ENCODE results near the gene ATP5F1E. TPM values are rescaled to one million over a fixed set of nuclear protein-coding genes. Genes with fewer than 3 reads are reported as not detected.

Gene ATP5F1E
- 53.5 TPM for total RNA-seq (ENCODE audit: unreplicated experiment)
- long read RNA-seq, transcript ATP5F1E-201 (3 exons, 3,665 nt) = major isoform, 369 of 370 reads
- long read RNA-seq, partial matches to known transcripts = 0 of 370 reads
- long read RNA-seq, other reads (novel, unspliced or antisense) = 1 of 370 reads

- peaks cover 16% of the 10 kb centered on the region for H3K4me1 Mint-ChIP-seq (ENCODE audit: low read depth, unreplicated experiment)
- H3K27ac Mint-ChIP-seq (ENCODE audit: unreplicated experiment) = peak within 1 kb of the TSS; percentile 93
- DNase-seq = peak; percentile 98
- H3K9me3 Mint-ChIP-seq (ENCODE audit: unreplicated experiment) = peaks cover 3% of the 10 kb centered on the region
- H3K4me3 Mint-ChIP-seq (ENCODE audit: unreplicated experiment) = peak within 1 kb of the TSS; percentile 94
- TF ChIP-seq, protein P1, sequence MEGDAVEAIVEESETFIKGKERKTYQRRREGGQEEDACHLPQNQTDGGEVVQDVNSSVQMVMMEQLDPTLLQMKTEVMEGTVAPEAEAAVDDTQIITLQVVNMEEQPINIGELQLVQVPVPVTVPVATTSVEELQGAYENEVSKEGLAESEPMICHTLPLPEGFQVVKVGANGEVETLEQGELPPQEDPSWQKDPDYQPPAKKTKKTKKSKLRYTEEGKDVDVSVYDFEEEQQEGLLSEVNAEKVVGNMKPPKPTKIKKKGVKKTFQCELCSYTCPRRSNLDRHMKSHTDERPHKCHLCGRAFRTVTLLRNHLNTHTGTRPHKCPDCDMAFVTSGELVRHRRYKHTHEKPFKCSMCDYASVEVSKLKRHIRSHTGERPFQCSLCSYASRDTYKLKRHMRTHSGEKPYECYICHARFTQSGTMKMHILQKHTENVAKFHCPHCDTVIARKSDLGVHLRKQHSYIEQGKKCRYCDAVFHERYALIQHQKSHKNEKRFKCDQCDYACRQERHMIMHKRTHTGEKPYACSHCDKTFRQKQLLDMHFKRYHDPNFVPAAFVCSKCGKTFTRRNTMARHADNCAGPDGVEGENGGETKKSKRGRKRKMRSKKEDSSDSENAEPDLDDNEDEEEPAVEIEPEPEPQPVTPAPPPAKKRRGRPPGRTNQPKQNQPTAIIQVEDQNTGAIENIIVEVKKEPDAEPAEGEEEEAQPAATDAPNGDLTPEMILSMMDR (IDR thresholded peaks at IDR 0.05; ENCODE audit: partially characterized antibody, unreplicated experiment) = no peak
- H3K36me3 Mint-ChIP-seq (ENCODE audit: unreplicated experiment) = peaks cover 5% of the 10 kb centered on the region
- H3K27me3 Mint-ChIP-seq (ENCODE audit: unreplicated experiment) = no peaks in the 10 kb centered on the region
Observed at GRCh38 chr20:59032023-59032712, at the start of gene ATP5F1E. Gene ATP5F1E (minus strand): TSS chr20:59032335. CDS start chr20:59032251, 84 bp downstream.

GRCh38 chr20:59081036-59081435 lies 48.9 kb upstream of the ATP5F1E start:
- Mint-ChIP-seq H3K27ac (ENCODE audit: unreplicated experiment) (peak overlapping the region; percentile 75), H3K27me3 (ENCODE audit: unreplicated experiment) (no peaks in the 10 kb centered on the region), H3K4me1 (ENCODE audit: low read depth, unreplicated experiment) (peaks cover 7% of the 10 kb centered on the region), H3K36me3 (ENCODE audit: unreplicated experiment) (no peaks in the 10 kb centered on the region), H3K4me3 (ENCODE audit: unreplicated experiment) (peak overlapping the region; percentile 14), H3K9me3 (ENCODE audit: unreplicated experiment) (no peaks in the 10 kb centered on the region)
- no peak for DNase-seq
- TF ChIP-seq, protein P1 (IDR thresholded peaks at IDR 0.05; ENCODE audit: partially characterized antibody, unreplicated experiment) = no peak

GRCh38 chr20:59078231-59078630 lies 46.1 kb upstream of the ATP5F1E start:
- H3K4me1 Mint-ChIP-seq (ENCODE audit: low read depth, unreplicated experiment) = peaks cover 7% of the 10 kb centered on the region
- TF ChIP-seq, protein P1 (IDR thresholded peaks at IDR 0.05; ENCODE audit: partially characterized antibody, unreplicated experiment) = no peak
- no peaks in the 10 kb centered on the region for H3K9me3 Mint-ChIP-seq (ENCODE audit: unreplicated experiment)
- DNase-seq = no peak
- H3K27me3 Mint-ChIP-seq (ENCODE audit: unreplicated experiment) = no peaks in the 10 kb centered on the region
- H3K4me3 Mint-ChIP-seq (ENCODE audit: unreplicated experiment) = no peak overlapping the region
- H3K36me3 Mint-ChIP-seq (ENCODE audit: unreplicated experiment) = no peaks in the 10 kb centered on the region
- no peak overlapping the region for H3K27ac Mint-ChIP-seq (ENCODE audit: unreplicated experiment)

DNA sequence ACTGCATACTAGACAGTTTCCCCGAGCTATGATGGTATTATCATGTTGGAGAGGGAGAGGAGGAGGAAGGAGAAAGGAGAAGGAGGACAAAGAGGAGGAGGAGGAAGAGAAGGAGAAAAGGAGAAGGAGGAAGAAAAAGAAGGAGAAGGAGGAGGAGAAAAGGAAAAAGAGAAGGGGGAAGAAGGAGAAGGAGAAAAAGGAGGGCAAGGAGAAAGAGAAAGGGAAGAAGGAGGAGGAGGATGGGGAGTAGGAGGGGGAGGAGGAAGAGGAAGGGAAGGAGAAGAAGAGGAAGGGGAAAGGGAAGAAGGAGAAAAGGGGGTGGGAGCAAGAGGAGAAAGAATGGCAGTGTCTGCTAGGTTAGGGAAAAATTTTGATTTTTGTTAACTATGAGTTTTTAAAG lies 45.6 kb upstream of the ATP5F1E start:
- Mint-ChIP-seq H3K4me3 (ENCODE audit: unreplicated experiment) (no peak overlapping the region), H3K9me3 (ENCODE audit: unreplicated experiment) (no peaks in the 10 kb centered on the region), H3K27me3 (ENCODE audit: unreplicated experiment) (no peaks in the 10 kb centered on the region), H3K4me1 (ENCODE audit: low read depth, unreplicated experiment) (peaks cover 7% of the 10 kb centered on the region), H3K36me3 (ENCODE audit: unreplicated experiment) (no peaks in the 10 kb centered on the region), H3K27ac (ENCODE audit: unreplicated experiment) (no peak overlapping the region)
- TF ChIP-seq, protein P1 (IDR thresholded peaks at IDR 0.05; ENCODE audit: partially characterized antibody, unreplicated experiment) = no peak
- no peak for DNase-seq

- TF ChIP-seq, protein P1 (IDR thresholded peaks at IDR 0.05; ENCODE audit: partially characterized antibody, unreplicated experiment) = no peak
- no peaks in the 10 kb centered on the region for H3K36me3 Mint-ChIP-seq (ENCODE audit: unreplicated experiment)
- no peak overlapping the region for H3K27ac Mint-ChIP-seq (ENCODE audit: unreplicated experiment)
- H3K4me3 Mint-ChIP-seq (ENCODE audit: unreplicated experiment) = no peak overlapping the region
- no peaks in the 10 kb centered on the region for H3K9me3 Mint-ChIP-seq (ENCODE audit: unreplicated experiment)
- DNase-seq = no peak
- H3K27me3 Mint-ChIP-seq (ENCODE audit: unreplicated experiment) = no peaks in the 10 kb centered on the region
- H3K4me1 Mint-ChIP-seq (ENCODE audit: low read depth, unreplicated experiment) = peaks cover 1% of the 10 kb centered on the region
Observed at GRCh38 chr20:59075934-59076508, 43.9 kb upstream of the ATP5F1E start.
